Neuronal stem cell (in vitro differentiated cells): Measurements from ENCODE around the gene ARL5C.

Experiments used
- DNase-seq: peaks from one replicate; pipeline ENCODE4 v3.0.0-alpha.2; 2013; ENCODE audit warnings: low spot score
- H2AFZ ChIP-seq: one replicate; pipeline ENCODE4 v1.6.1; 2013; ENCODE audit warnings: mild to moderate bottlenecking, low read length, inconsistent platforms
- H2AK5ac ChIP-seq: 2 replicates; pipeline ENCODE4 v1.6.1; 2013; ENCODE audit warnings: low read depth, mild to moderate bottlenecking, inconsistent platforms, low read length, moderate library complexity, mixed read lengths
- H2BK120ac ChIP-seq: 2 replicates; pipeline ENCODE4 v1.6.1; 2013; ENCODE audit warnings: low read depth, mild to moderate bottlenecking, inconsistent platforms, low read length, moderate library complexity, mixed read lengths
- H2BK12ac ChIP-seq: one replicate; pipeline ENCODE4 v1.6.1; 2013; ENCODE audit warnings: low read length, inconsistent platforms
- H2BK15ac ChIP-seq: 2 replicates; pipeline ENCODE4 v1.6.1; 2013; ENCODE audit warnings: mild to moderate bottlenecking, low read length, inconsistent platforms, mixed read lengths
- H2BK5ac ChIP-seq: one replicate; pipeline ENCODE4 v1.6.1; 2013; ENCODE audit warnings: inconsistent platforms, mild to moderate bottlenecking, low read length, moderate library complexity
- H3K14ac ChIP-seq: one replicate; pipeline ENCODE4 v1.6.1; 2013; ENCODE audit warnings: low read length, inconsistent platforms
- H3K18ac ChIP-seq: 2 replicates; pipeline ENCODE4 v1.6.1; 2013; ENCODE audit warnings: low read length, inconsistent platforms
- H3K23ac ChIP-seq: 2 replicates; pipeline ENCODE4 v1.6.1; 2013; ENCODE audit warnings: low read depth, mild to moderate bottlenecking, mixed read lengths, low read length, inconsistent platforms; ENCODE audit not compliant: poor library complexity
- H3K27ac ChIP-seq: replicated peaks from 3 replicates; pipeline ENCODE4 v1.5.1; 2013; ENCODE audit warnings: low read length, inconsistent platforms
- H3K27me3 ChIP-seq, 3 experiments: 2 replicates each; pipeline ENCODE4 v1.6.1; 2013; ENCODE audit warnings: low read length in 3 of 3, mild to moderate bottlenecking in 2 of 3, inconsistent platforms in 1 of 3, low read depth in 1 of 3, mixed read lengths in 1 of 3, moderate library complexity in 1 of 3; ENCODE audit not compliant: control insufficient read depth in 3 of 3, insufficient read depth in 3 of 3
- H3K36me3 ChIP-seq, 2 donors: replicated peaks in 1 of 2; 2 replicates each; pipeline ENCODE4 v1.6.1; 2013; ENCODE audit warnings: low read length in 2 of 2; ENCODE audit not compliant: control insufficient read depth in 2 of 2, insufficient read depth in 2 of 2
- H3K4ac ChIP-seq: 2 replicates; pipeline ENCODE4 v1.6.1; 2013; ENCODE audit warnings: inconsistent platforms, mild to moderate bottlenecking, low read length, moderate library complexity
- H3K4me1 ChIP-seq, 2 donors: 1 replicate in 1 of 2; 2 replicates in 1 of 2; pipeline ENCODE4 v1.6.1; 2013; ENCODE audit warnings: low read length in 2 of 2, low read depth in 1 of 2; ENCODE audit not compliant: control insufficient read depth in 2 of 2, insufficient read depth in 1 of 2
- H3K4me2 ChIP-seq: one replicate; pipeline ENCODE4 v1.6.1; 2013; ENCODE audit warnings: mild to moderate bottlenecking, low read length, inconsistent platforms; ENCODE audit not compliant: insufficient read depth, poor library complexity, severe bottlenecking
- H3K4me3 ChIP-seq, 2 donors: 2 replicates each; pipeline ENCODE4 v1.5.1; 2013; ENCODE audit warnings: low read length in 2 of 2, mild to moderate bottlenecking in 2 of 2, inconsistent platforms in 1 of 2, moderate library complexity in 1 of 2
- H3K79me1 ChIP-seq: one replicate; pipeline ENCODE4 v1.6.1; 2013; ENCODE audit warnings: low read depth, mild to moderate bottlenecking, inconsistent platforms, low read length, moderate library complexity
- H3K9ac ChIP-seq: one replicate; pipeline ENCODE4 v1.6.1; 2013; ENCODE audit warnings: mild to moderate bottlenecking, low read depth, low read length, inconsistent platforms; ENCODE audit not compliant: poor library complexity
- H3K9me3 ChIP-seq, 2 donors: replicated peaks in 1 of 2; 2 replicates each; pipeline versions ENCODE3 to v1.6.1; 2013; ENCODE audit warnings: low read length in 2 of 2, mild to moderate bottlenecking in 2 of 2, inconsistent platforms in 1 of 2, low read depth in 1 of 2, mixed read lengths in 1 of 2, moderate library complexity in 1 of 2; ENCODE audit not compliant: control insufficient read depth in 2 of 2, insufficient read depth in 1 of 2
- H4K8ac ChIP-seq: one replicate; pipeline ENCODE4 v1.6.1; 2013; ENCODE audit warnings: low read depth, mild to moderate bottlenecking, inconsistent platforms, low read length, moderate library complexity
- H4K91ac ChIP-seq: one replicate; pipeline ENCODE4 v1.6.1; 2013; ENCODE audit warnings: low read length, low read depth, mild to moderate bottlenecking, inconsistent platforms; ENCODE audit not compliant: poor library complexity
- WGBS, 2 donors: extraction: QIAGEN DNeasy Blood & Tissue Kit; methylation state at CpG; one replicate each; pipeline ENCODE4 v1.1.7; 2013; ENCODE audit warnings: missing lambda C conversion rate in 2 of 2, mixed read lengths in 1 of 2; ENCODE audit not compliant: insufficient read length in 2 of 2, insufficient replicate concordance in 1 of 2; ENCODE audit errors: extremely low coverage in 2 of 2; 5-methylcytosine and 5-hydroxymethylcytosine counted together

Gene ARL5C

GRCh38 chr17:39118674-39119419 is 47.1 kb downstream of the ARL5C start:
- Histone ChIP-seq H3K4ac (no peak overlapping the region), H2BK15ac (no peak overlapping the region), H2AFZ (no peak overlapping the region), H3K4me1 (peaks cover 0 to 2% of the 10 kb centered on the region in 2 donors), H3K9ac (no peak overlapping the region), H3K4me2 (no peak overlapping the region), H2BK120ac (no peak overlapping the region), H3K79me1 (no peaks in the 10 kb centered on the region), H4K91ac (no peak overlapping the region), H3K23ac (no peak overlapping the region), H2BK5ac (no peak overlapping the region), H3K36me3 (no peaks in the 10 kb centered on the region), H3K27me3 (peaks cover 0 to 30% (median 0%) of the 10 kb centered on the region in 3 experiments), H3K4me3 (no peak overlapping the region), H2AK5ac (no peak overlapping the region), H2BK12ac (no peak overlapping the region), H3K9me3 (peaks cover 0 to 4% of the 10 kb centered on the region in 2 donors), H4K8ac (no peak overlapping the region), H3K27ac (no peak overlapping the region), H3K14ac (no peak overlapping the region), H3K18ac (no peak overlapping the region)
- no CpG with 5 or more reads among the region's 5 CpGs for WGBS, 2 donors
- no peak for DNase-seq

GRCh38 chr17:39116224-39116623 is 49.7 kb downstream of the ARL5C start:
- peaks cover 0 to 1% of the 10 kb centered on the region in 2 donors for H3K9me3 ChIP-seq
- H3K79me1 ChIP-seq: no peaks in the 10 kb centered on the region
- no peak overlapping the region for H2BK12ac ChIP-seq
- peaks cover 0 to 25% (median 0%) of the 10 kb centered on the region in 3 experiments for H3K27me3 ChIP-seq
- H3K9ac ChIP-seq: peak overlapping the region; percentile 24
- peaks cover 0 to 1% of the 10 kb centered on the region in 2 donors for H3K4me1 ChIP-seq
- DNase-seq: no peak
- H2BK120ac ChIP-seq: no peak overlapping the region
- H2BK5ac ChIP-seq: no peak overlapping the region
- no peak overlapping the region for H3K4ac ChIP-seq
- H3K18ac ChIP-seq: no peak overlapping the region
- H3K27ac ChIP-seq: no peak overlapping the region
- no peak overlapping the region for H3K14ac ChIP-seq
- no peaks in the 10 kb centered on the region for H3K36me3 ChIP-seq
- no peak overlapping the region for H4K91ac ChIP-seq
- H2AFZ ChIP-seq: no peak overlapping the region
- H3K23ac ChIP-seq: peak overlapping the region; percentile 23
- H3K4me3 ChIP-seq: no peak overlapping the region
- no peak overlapping the region for H4K8ac ChIP-seq
- H2BK15ac ChIP-seq: peak overlapping the region; percentile 70
- WGBS, 2 donors: no CpG with 5 or more reads among the region's 3 CpGs
- H2AK5ac ChIP-seq: peak overlapping the region; percentile 33
- no peak overlapping the region for H3K4me2 ChIP-seq

- Histone ChIP-seq H2BK12ac (no peak overlapping the region), H3K27ac (no peak overlapping the region), H3K36me3 (no peaks in the 10 kb centered on the region), H2BK5ac (no peak overlapping the region), H4K8ac (no peak overlapping the region), H2BK15ac (no peak overlapping the region), H3K23ac (no peak overlapping the region), H2BK120ac (no peak overlapping the region), H2AFZ (peak overlapping the region; percentile 64), H3K4ac (no peak overlapping the region), H3K27me3 (peaks cover 0 to 30% (median 0%) of the 10 kb centered on the region in 3 experiments), H3K9me3 (peaks cover 0 to 1% of the 10 kb centered on the region in 2 donors), H3K4me3 (no peak overlapping the region), H3K18ac (peak overlapping the region; percentile 16), H3K79me1 (no peaks in the 10 kb centered on the region), H3K4me1 (peaks cover 0 to 3% of the 10 kb centered on the region in 2 donors), H3K14ac (no peak overlapping the region), H3K9ac (no peak overlapping the region), H3K4me2 (no peak overlapping the region), H2AK5ac (no peak overlapping the region), H4K91ac (no peak overlapping the region)
- WGBS, 2 donors: no CpG with 5 or more reads among the region's 5 CpGs
- no peak for DNase-seq
Measured at GRCh38 chr17:39115135-39115534, 50.8 kb downstream of the ARL5C start.

- Histone ChIP-seq H2BK120ac (no peak overlapping the region), H3K27me3 (peaks cover 0 to 31% (median 0%) of the 10 kb centered on the region in 3 experiments), H3K27ac (no peak overlapping the region), H4K91ac (no peak overlapping the region), H3K9ac (no peak overlapping the region), H3K23ac (no peak overlapping the region), H3K4me2 (no peak overlapping the region), H3K79me1 (no peaks in the 10 kb centered on the region), H3K14ac (no peak overlapping the region), H3K9me3 (peaks cover 0 to 1% of the 10 kb centered on the region in 2 donors), H2BK15ac (no peak overlapping the region), H3K4ac (no peak overlapping the region), H2BK5ac (no peak overlapping the region), H3K36me3 (no peaks in the 10 kb centered on the region), H3K4me1 (peaks cover 0 to 3% of the 10 kb centered on the region in 2 donors), H3K18ac (peak overlapping the region; percentile 16), H2AK5ac (no peak overlapping the region), H2AFZ (peak overlapping the region; percentile 64), H4K8ac (no peak overlapping the region), H2BK12ac (no peak overlapping the region), H3K4me3 (no peak overlapping the region)
- WGBS, 2 donors: no CpG with 5 or more reads among the region's 14 CpGs
- no peak for DNase-seq
Measured at GRCh38 chr17:39114723-39115122, 51.2 kb downstream of the ARL5C start.
